ENCODE results near the gene DOCK2. TPM values are rescaled to one million over a fixed set of nuclear protein-coding genes. Genes with fewer than 3 reads are reported as not detected.
"Not testable (repeated sequence)": the region's sequence is repeated elsewhere in the genome, so short reads cannot be mapped to it uniquely, and the experiment has no call there.

DOCK2 gene
- total and polyA plus RNA-seq, 2 donors (not counting 3 experiments of a cell fraction or from before 2014, with no cell fraction given) = 0.62 to 4.8 TPM

GRCh38 chr5:169832845-169833244, 195.8 kb downstream of the DOCK2 start:
- peaks cover 0 to 1% of the 10 kb centered on the region in 2 experiments for H3K27me3 ChIP-seq (ENCODE audit: control insufficient read depth in 2 of 2, insufficient read depth in 2 of 2, low read length in 2 of 2)
- no peak overlapping the region for H3K27ac ChIP-seq (ENCODE audit: insufficient read depth, low read depth, low read length)
- no TSS peak for BruUV-seq (replicated peaks)
- no peaks in the 10 kb centered on the region for H3K9me3 ChIP-seq (replicated peaks; ENCODE audit: control insufficient read depth, insufficient read depth, low read length)
- dilution Hi-C loops (cut with MboI; ENCODE audit: extremely low pct_ligation_motif_present, low sequenced_read_pairs) (no loop called here), intact Hi-C loops (cut with micrococcal nuclease) (no loop called here)
- DNase-seq (ENCODE audit: low read depth, low spot score) = no peak
- no peaks in the 10 kb centered on the region for H3K9me1 ChIP-seq (replicated peaks; ENCODE audit: control insufficient read depth, extremely low read depth, insufficient read depth, low read length)
- TF ChIP-seq MYC (IDR thresholded peaks at IDR 0.05; ENCODE audit: low read depth, low read length) (no peak), POLR2AphosphoS5 (IDR thresholded peaks at IDR 0.05; ENCODE audit: insufficient read depth, low read depth, low read length) (no peak), CTCF (IDR thresholded peaks at IDR 0.05; ENCODE audit: extremely low read depth in 1 of 2, insufficient read depth in 1 of 2, low read depth in 1 of 2, low read length in 2 of 2) (no peak), GATA2 (IDR thresholded peaks at IDR 0.05; ENCODE audit: insufficient read depth, insufficient read length, low read depth, low read length) (no peak), MAX (IDR thresholded peaks at IDR 0.05; ENCODE audit: insufficient read depth, insufficient read length) (no peak), JUN (IDR thresholded peaks at IDR 0.05; ENCODE audit: borderline replicate concordance, insufficient read depth, insufficient read length, low read depth) (no peak), FOS (IDR thresholded peaks at IDR 0.05; ENCODE audit: borderline replicate concordance, insufficient read depth, low read length) (no peak), EZH2 (IDR thresholded peaks at IDR 0.05; ENCODE audit: borderline replicate concordance, low read depth, low read length, severe bottlenecking) (no peak), POLR2A (IDR thresholded peaks at IDR 0.05; ENCODE audit: low read depth, low read length) (no peak)
- POLR2A ChIA-PET = no interaction called here
- H3K4me1 ChIP-seq (ENCODE audit: control insufficient read depth, extremely low read depth, insufficient read depth, low read length) = no peaks in the 10 kb centered on the region
- H3K9ac ChIP-seq (replicated peaks; ENCODE audit: extremely low read depth, insufficient read depth, low read length) = no peak overlapping the region
- CTCF ChIA-PET = interaction anchor here (2.2 kb wide), 1 partner anchor 147 kb away, joined by 5 read pairs; the partner anchor contains the start of gene INSYN2B
- no peaks in the 10 kb centered on the region for H3K79me2 ChIP-seq (ENCODE audit: control insufficient read depth, insufficient read depth, low read length)
- no peaks in the 10 kb centered on the region for H3K36me3 ChIP-seq (ENCODE audit: control insufficient read depth in 2 of 2, extremely low read depth in 1 of 2, insufficient read depth in 2 of 2, low read length in 2 of 2)
- H2AFZ ChIP-seq (ENCODE audit: low read depth, low read length) = no peak overlapping the region
- no peak for FAIRE-seq
- no peak overlapping the region for H3K4me2 ChIP-seq (ENCODE audit: insufficient read depth, low read length)
- no peak overlapping the region for H3K4me3 ChIP-seq (replicated peaks in 1 of 3; ENCODE audit: insufficient read depth in 1 of 3, low read depth in 1 of 3, low read length in 3 of 3)
- no peaks in the 10 kb centered on the region for H4K20me1 ChIP-seq (replicated peaks; ENCODE audit: control insufficient read depth, extremely low read depth, insufficient read depth, low read length)

GRCh38 chr5:169833681-169834292, 196.7 kb downstream of the DOCK2 start:
- H4K20me1 ChIP-seq (replicated peaks; ENCODE audit: control insufficient read depth, extremely low read depth, insufficient read depth, low read length); H3K4me3 ChIP-seq (replicated peaks in 1 of 3; ENCODE audit: insufficient read depth in 1 of 3, low read depth in 1 of 3, low read length in 3 of 3); H3K9ac ChIP-seq (replicated peaks; ENCODE audit: extremely low read depth, insufficient read depth, low read length); H2AFZ ChIP-seq (ENCODE audit: low read depth, low read length); H3K79me2 ChIP-seq (ENCODE audit: control insufficient read depth, insufficient read depth, low read length); intact Hi-C loops (cut with micrococcal nuclease); FAIRE-seq; H3K9me1 ChIP-seq (replicated peaks; ENCODE audit: control insufficient read depth, extremely low read depth, insufficient read depth, low read length); H3K4me1 ChIP-seq (ENCODE audit: control insufficient read depth, extremely low read depth, insufficient read depth, low read length); H3K27ac ChIP-seq (ENCODE audit: insufficient read depth, low read depth, low read length); POLR2A ChIA-PET; dilution Hi-C loops (cut with MboI; ENCODE audit: extremely low pct_ligation_motif_present, low sequenced_read_pairs); DNase-seq (ENCODE audit: low read depth, low spot score); H3K27me3 ChIP-seq (ENCODE audit: control insufficient read depth in 2 of 2, insufficient read depth in 2 of 2, low read length in 2 of 2); H3K4me2 ChIP-seq (ENCODE audit: insufficient read depth, low read length); H3K36me3 ChIP-seq (ENCODE audit: control insufficient read depth in 2 of 2, extremely low read depth in 1 of 2, insufficient read depth in 2 of 2, low read length in 2 of 2); H3K9me3 ChIP-seq (replicated peaks; ENCODE audit: control insufficient read depth, insufficient read depth, low read length); BruUV-seq (replicated peaks): not testable (repeated sequence)
- CTCF ChIA-PET = interaction anchor here (2.2 kb wide), 1 partner anchor 146 kb away, joined by 5 read pairs; the partner anchor contains the start of gene INSYN2B

- FAIRE-seq; BruUV-seq (replicated peaks): not testable (repeated sequence)
These were observed 197.5 kb downstream of the DOCK2 start for GRCh38 chr5:169834540-169834939.

More at GRCh38 chr5:169834540-169834939, 197.5 kb downstream of the DOCK2 start:
- DNase-seq (ENCODE audit: low read depth, low spot score); H3K9ac ChIP-seq (replicated peaks; ENCODE audit: extremely low read depth, insufficient read depth, low read length); H2AFZ ChIP-seq (ENCODE audit: low read depth, low read length); H3K79me2 ChIP-seq (ENCODE audit: control insufficient read depth, insufficient read depth, low read length); H3K4me2 ChIP-seq (ENCODE audit: insufficient read depth, low read length); intact Hi-C loops (cut with micrococcal nuclease); H3K4me3 ChIP-seq (replicated peaks in 1 of 3; ENCODE audit: insufficient read depth in 1 of 3, low read depth in 1 of 3, low read length in 3 of 3); H3K4me1 ChIP-seq (ENCODE audit: control insufficient read depth, extremely low read depth, insufficient read depth, low read length); POLR2A ChIA-PET; dilution Hi-C loops (cut with MboI; ENCODE audit: extremely low pct_ligation_motif_present, low sequenced_read_pairs); H3K9me3 ChIP-seq (replicated peaks; ENCODE audit: control insufficient read depth, insufficient read depth, low read length); H4K20me1 ChIP-seq (replicated peaks; ENCODE audit: control insufficient read depth, extremely low read depth, insufficient read depth, low read length); H3K36me3 ChIP-seq (ENCODE audit: control insufficient read depth in 2 of 2, extremely low read depth in 1 of 2, insufficient read depth in 2 of 2, low read length in 2 of 2); H3K27me3 ChIP-seq (ENCODE audit: control insufficient read depth in 2 of 2, insufficient read depth in 2 of 2, low read length in 2 of 2); H3K27ac ChIP-seq (ENCODE audit: insufficient read depth, low read depth, low read length); H3K9me1 ChIP-seq (replicated peaks; ENCODE audit: control insufficient read depth, extremely low read depth, insufficient read depth, low read length): not testable (repeated sequence)
- CTCF ChIA-PET = interaction anchor here (2.2 kb wide), 1 partner anchor 146 kb away, joined by 5 read pairs; the partner anchor contains the start of gene INSYN2B
